HCT116 (cell line): Measurements from ENCODE around the gene RUFY4. TPM values are rescaled to one million over a fixed set of nuclear protein-coding genes. Genes with fewer than 3 reads are reported as not detected.

ENCODE experiments used
- ATAC-seq: fragments of 200-7000 bp; cut with Tn5 transposase; 2 replicates; pipeline ENCODE4 v1.9.1; 2020; ENCODE audit warnings: mild to moderate bottlenecking, moderate library complexity
- BruUV-seq: library from RNA; stranded (reverse); fragments of 400-500 nt; replicated peaks from 2 replicates; lab custom pipeline; 2021; lab: Mats Ljungman, UMichigan
- CTCF ChIA-PET: fragments of 300-600 bp; sonication (Branson Sonifier 250); formaldehyde crosslinking; loops from one replicate; lab custom pipeline; 2021; ENCODE audit warnings: antibody characterized with exemption; lab: Charles Lee
- POLR2A ChIA-PET: fragments of 300-600, 350-600 bp; sonication (Branson Sonifier 250); formaldehyde crosslinking; loops from one replicate; lab custom pipeline; 2021; ENCODE audit warnings: antibody characterized with exemption; lab: Charles Lee
- RAD21 ChIA-PET, 2 experiments: fragments of 300-600 bp; sonication (Branson Sonifier 250); formaldehyde crosslinking; loops; one replicate each; lab custom pipeline; 2023; ENCODE audit warnings: low total read pairs in 2 of 2; ENCODE audit not compliant: uncharacterized antibody in 2 of 2, unreplicated experiment in 2 of 2, low non-redundant PET in 1 of 2; lab: Charles Lee
- DNase-seq: peaks from one replicate; pipeline ENCODE4 v3.0.0-alpha.2; 2010; ENCODE audit warnings: low read depth, low spot score
- H2AFZ ChIP-seq: fragments of 200-600 bp; shearing (Covaris generic), sonication (generic); 2 replicates; pipeline ENCODE4 v1.6.1; 2017; ENCODE audit warnings: low read depth, mixed run types, mixed read lengths, antibody characterized with exemption, low read length; ENCODE audit not compliant: poor library complexity, severe bottlenecking
- H3K27ac ChIP-seq: 2 replicates; pipeline ENCODE4 v1.5.1; 2012; ENCODE audit warnings: low read depth, low read length
- H3K27me3 ChIP-seq: fragments of 200-600 bp; sonication (generic); 2 replicates; pipeline ENCODE4 v1.6.1; 2016; ENCODE audit warnings: mixed run types, low read length, mixed read lengths; ENCODE audit not compliant: insufficient read depth
- H3K36me3 ChIP-seq, 2 experiments: fragments of 200-500 bp in 1 of 2; fragments of 200-600 bp in 1 of 2; sonication (Bioruptor generic) in 1 of 2; sonication (generic) in 1 of 2; 2 replicates each; pipeline versions ENCODE4 v1.5.1 to v1.6.1; 2014 to 2016; ENCODE audit warnings: low read length in 2 of 2, inconsistent platforms in 1 of 2, mixed read lengths in 1 of 2, mixed run types in 1 of 2; ENCODE audit not compliant: insufficient read depth in 2 of 2, control insufficient read depth in 1 of 2
- H3K4me1 ChIP-seq, 2 experiments: fragments of 200-600 bp in 1 of 2; sonication (generic) in 1 of 2; 2 replicates each; pipeline versions ENCODE4 v1.5.1 to v1.6.1; 2012 to 2017; ENCODE audit warnings: low read length in 2 of 2, inconsistent platforms in 1 of 2, mild to moderate bottlenecking in 1 of 2, mixed read lengths in 1 of 2, mixed run types in 1 of 2, moderate library complexity in 1 of 2; ENCODE audit not compliant: insufficient read depth in 2 of 2, control insufficient read depth in 1 of 2
- H3K4me2 ChIP-seq: fragments of 200-600 bp; sonication (generic); 2 replicates; pipeline ENCODE4 v1.6.1; 2017; ENCODE audit warnings: mixed run types, low read length, mixed read lengths
- H3K4me3 ChIP-seq, 2 experiments: fragments of 200-600 bp in 1 of 2; sonication (generic) in 1 of 2; replicated peaks in 1 of 2; 2 replicates each; pipeline ENCODE4 v1.5.1; 2011 to 2016; ENCODE audit warnings: low read length in 2 of 2, control low read depth in 1 of 2, low read depth in 1 of 2, mild to moderate bottlenecking in 1 of 2, mixed read lengths in 1 of 2, mixed run types in 1 of 2
- H3K79me2 ChIP-seq: fragments of 200-600 bp; sonication (generic); 2 replicates; pipeline ENCODE4 v1.6.1; 2017; ENCODE audit warnings: mild to moderate bottlenecking, mixed run types, low read length, moderate library complexity, mixed read lengths; ENCODE audit not compliant: insufficient read depth
- H3K9ac ChIP-seq: fragments of 200-600 bp; sonication (generic); 2 replicates; pipeline ENCODE4 v1.6.1; 2016; ENCODE audit warnings: low read length, mixed read lengths
- H3K9me2 ChIP-seq: fragments of 200-600 bp; sonication (generic), shearing (Covaris generic); 2 replicates; pipeline ENCODE4 v1.6.1; 2017; ENCODE audit warnings: mixed run types, mild to moderate bottlenecking, moderate library complexity; ENCODE audit not compliant: insufficient read depth
- H3K9me3 ChIP-seq, 2 experiments: fragments of 200-500 bp in 1 of 2; fragments of 200-600 bp in 1 of 2; sonication (Bioruptor generic) in 1 of 2; sonication (generic) in 1 of 2; 2 replicates each; pipeline ENCODE4 v1.6.1; 2014 to 2017; ENCODE audit warnings: low read length in 2 of 2, mixed read lengths in 2 of 2, inconsistent platforms in 1 of 2, low read depth in 1 of 2, mild to moderate bottlenecking in 1 of 2, mixed run types in 1 of 2, moderate library complexity in 1 of 2; ENCODE audit not compliant: control insufficient read depth in 1 of 2, insufficient read depth in 1 of 2
- H4K20me1 ChIP-seq: fragments of 200-600 bp; sonication (generic), shearing (Covaris generic); 2 replicates; pipeline ENCODE4 v1.6.1; 2017; ENCODE audit warnings: mixed run types, mild to moderate bottlenecking, moderate library complexity; ENCODE audit not compliant: insufficient read depth
- ATF3 ChIP-seq: IDR thresholded peaks from 2 replicates; pipeline ENCODE4 v1.6.1; 2012
- CBX3 ChIP-seq: IDR thresholded peaks from 2 replicates; pipeline ENCODE4 v1.6.1; 2012; ENCODE audit warnings: low read depth
- CEBPB ChIP-seq: IDR thresholded peaks from 2 replicates; pipeline ENCODE4 v1.6.1; 2012; ENCODE audit warnings: low read depth
- EGR1 ChIP-seq: IDR thresholded peaks from 2 replicates; pipeline ENCODE4 v1.6.1; 2012; ENCODE audit warnings: low read depth
- ELF1 ChIP-seq: IDR thresholded peaks from 2 replicates; pipeline ENCODE4 v1.6.1; 2012; ENCODE audit warnings: low read depth, borderline replicate concordance
- EZH2 ChIP-seq: fragments of 200-600 bp; sonication (generic); IDR thresholded peaks from 2 replicates; pipeline ENCODE4 v1.6.1; 2017; ENCODE audit warnings: antibody characterized with exemption, mixed run types
- EZH2phosphoT487 ChIP-seq: fragments of 200-600 bp; IDR thresholded peaks from 2 replicates; pipeline ENCODE4 v1.6.1; 2018; ENCODE audit warnings: antibody characterized with exemption, borderline replicate concordance
- FOSL1 ChIP-seq: IDR thresholded peaks from 2 replicates; pipeline ENCODE4 v1.6.1; 2012; ENCODE audit warnings: low read depth
- JUND ChIP-seq: IDR thresholded peaks from 2 replicates; pipeline ENCODE4 v1.6.1; 2012
- POLR2AphosphoS5 ChIP-seq: IDR thresholded peaks from 2 replicates; pipeline ENCODE4 v1.6.1; 2011; ENCODE audit warnings: mild to moderate bottlenecking, low read depth, low read length, moderate library complexity
- REST ChIP-seq: IDR thresholded peaks from 2 replicates; pipeline ENCODE4 v1.6.1; 2012; ENCODE audit warnings: low read depth
- SIN3A ChIP-seq: IDR thresholded peaks from 2 replicates; pipeline ENCODE4 v1.6.1; 2012; ENCODE audit warnings: low read depth
- SP1 ChIP-seq: IDR thresholded peaks from 2 replicates; pipeline ENCODE4 v1.6.1; 2012; ENCODE audit warnings: low read depth
- SRF ChIP-seq: IDR thresholded peaks from 2 replicates; pipeline ENCODE4 v1.6.1; 2012; ENCODE audit warnings: low read depth
- TCF7L2 ChIP-seq: IDR thresholded peaks from 2 replicates; pipeline ENCODE4 v1.7.0; 2011; ENCODE audit warnings: borderline replicate concordance, inconsistent platforms; ENCODE audit not compliant: insufficient read depth, insufficient read length; ENCODE audit errors: extremely low read depth
- YY1 ChIP-seq: IDR thresholded peaks from 2 replicates; pipeline ENCODE4 v1.6.1; 2011; ENCODE audit warnings: low read length, low read depth, moderate library complexity, mild to moderate bottlenecking; ENCODE audit not compliant: insufficient replicate concordance; ENCODE audit errors: extremely low read depth
- ZBTB33 ChIP-seq: IDR thresholded peaks from 2 replicates; pipeline ENCODE4 v1.6.1; 2011; ENCODE audit warnings: mild to moderate bottlenecking, low read length, moderate library complexity; ENCODE audit not compliant: insufficient replicate concordance; ENCODE audit errors: extremely low read depth
- ZNF274 ChIP-seq: fragments of 200-500 bp; sonication (Bioruptor generic); IDR thresholded peaks from 2 replicates; pipeline ENCODE4 v1.6.1; 2014; ENCODE audit warnings: mild to moderate bottlenecking, low read depth, low read length, inconsistent platforms
- intact Hi-C: fragments of 100-400 bp; cut with micrococcal nuclease; formaldehyde crosslinking; loops from 2 replicates; pipeline ENCODE4 v1.10.0; 2022
- total RNA-seq: library from RNA; stranded (reverse); gene quantifications from one replicate; pipeline ENCODE4 v1.2.1, GENCODE V29; 2021; ENCODE audit not compliant: unreplicated experiment

Gene RUFY4
- total RNA-seq, 1 experiment from 2014 or later = 0.27 TPM

- ATAC-seq (no peak), DNase-seq (no peak)
- no peaks in the 10 kb centered on the region; the same call in 1 of the 2 replicates for H3K27me3 ChIP-seq
- no peak overlapping the region for H2AFZ ChIP-seq
- ChIA-PET POLR2A (no interaction called here), CTCF (no interaction called here), RAD21 (no interaction called here)
- no peaks in the 10 kb centered on the region for H3K9me2 ChIP-seq
- H3K4me1 ChIP-seq = no peaks in the 10 kb centered on the region
- BruUV-seq = no TSS peak
- intact Hi-C loops = no loop called here
- H3K79me2 ChIP-seq = no peaks in the 10 kb centered on the region
- H3K4me3 ChIP-seq = no peak overlapping the region
- H3K4me2 ChIP-seq = no peak overlapping the region
- no peaks in the 10 kb centered on the region for H4K20me1 ChIP-seq
- no peak overlapping the region for H3K9ac ChIP-seq
- H3K36me3 ChIP-seq = no peaks in the 10 kb centered on the region
- no peak overlapping the region for H3K27ac ChIP-seq
- no peaks in the 10 kb centered on the region for H3K9me3 ChIP-seq
- TF ChIP-seq YY1 = no peak
- TF ChIP-seq CEBPB = no peak
- TF ChIP-seq CBX3 = no peak
- TF ChIP-seq JUND = no peak
- no peak for TF ChIP-seq ATF3
- TF ChIP-seq EGR1 = no peak
- TF ChIP-seq EZH2phosphoT487 = no peak
- no peak for TF ChIP-seq POLR2AphosphoS5
- TF ChIP-seq SRF = no peak
- TF ChIP-seq FOSL1 = no peak
- no peak for TF ChIP-seq SIN3A
- no peak for TF ChIP-seq TCF7L2
- no peak for TF ChIP-seq ZBTB33
- TF ChIP-seq ZNF274 = no peak
- no peak for TF ChIP-seq ELF1
- TF ChIP-seq EZH2 = no peak
- no peak for TF ChIP-seq SP1
- no peak for TF ChIP-seq REST
Measured at GRCh38 chr2:218130822-218131221, 61.8 kb downstream of the RUFY4 start.
